HCT116 (cell line): ENCODE results near the gene PGD. TPM values are rescaled to one million over a fixed set of nuclear protein-coding genes. Genes with fewer than 3 reads are reported as not detected.

Experiments used
- ATAC-seq: fragments of 200-7000 bp; cut with Tn5 transposase; 2 replicates; pipeline ENCODE4 v1.9.1; 2020; ENCODE audit warnings: mild to moderate bottlenecking, moderate library complexity
- BruUV-seq: library from RNA; stranded (reverse); fragments of 400-500 nt; replicated peaks from 2 replicates; lab custom pipeline; 2021; lab: Mats Ljungman, UMichigan
- CTCF ChIA-PET: fragments of 300-600 bp; sonication (Branson Sonifier 250); formaldehyde crosslinking; loops from one replicate; lab custom pipeline; 2021; ENCODE audit warnings: antibody characterized with exemption; lab: Charles Lee
- POLR2A ChIA-PET: fragments of 300-600, 350-600 bp; sonication (Branson Sonifier 250); formaldehyde crosslinking; loops from one replicate; lab custom pipeline; 2021; ENCODE audit warnings: antibody characterized with exemption; lab: Charles Lee
- RAD21 ChIA-PET, 2 experiments: fragments of 300-600 bp; sonication (Branson Sonifier 250); formaldehyde crosslinking; loops; one replicate each; lab custom pipeline; 2023; ENCODE audit warnings: low total read pairs in 2 of 2; ENCODE audit not compliant: uncharacterized antibody in 2 of 2, unreplicated experiment in 2 of 2, low non-redundant PET in 1 of 2; lab: Charles Lee
- DNase-seq: peaks from one replicate; pipeline ENCODE4 v3.0.0-alpha.2; 2010; ENCODE audit warnings: low read depth, low spot score
- H2AFZ ChIP-seq: fragments of 200-600 bp; shearing (Covaris generic), sonication (generic); 2 replicates; pipeline ENCODE4 v1.6.1; 2017; ENCODE audit warnings: low read depth, mixed run types, mixed read lengths, antibody characterized with exemption, low read length; ENCODE audit not compliant: poor library complexity, severe bottlenecking
- H3K27ac ChIP-seq: 2 replicates; pipeline ENCODE4 v1.5.1; 2012; ENCODE audit warnings: low read depth, low read length
- H3K27me3 ChIP-seq: fragments of 200-600 bp; sonication (generic); 2 replicates; pipeline ENCODE4 v1.6.1; 2016; ENCODE audit warnings: mixed run types, low read length, mixed read lengths; ENCODE audit not compliant: insufficient read depth
- H3K36me3 ChIP-seq, 2 experiments: fragments of 200-500 bp in 1 of 2; fragments of 200-600 bp in 1 of 2; sonication (Bioruptor generic) in 1 of 2; sonication (generic) in 1 of 2; 2 replicates each; pipeline versions ENCODE4 v1.5.1 to v1.6.1; 2014 to 2016; ENCODE audit warnings: low read length in 2 of 2, inconsistent platforms in 1 of 2, mixed read lengths in 1 of 2, mixed run types in 1 of 2; ENCODE audit not compliant: insufficient read depth in 2 of 2, control insufficient read depth in 1 of 2
- H3K4me1 ChIP-seq, 2 experiments: fragments of 200-600 bp in 1 of 2; sonication (generic) in 1 of 2; 2 replicates each; pipeline versions ENCODE4 v1.5.1 to v1.6.1; 2012 to 2017; ENCODE audit warnings: low read length in 2 of 2, inconsistent platforms in 1 of 2, mild to moderate bottlenecking in 1 of 2, mixed read lengths in 1 of 2, mixed run types in 1 of 2, moderate library complexity in 1 of 2; ENCODE audit not compliant: insufficient read depth in 2 of 2, control insufficient read depth in 1 of 2
- H3K4me2 ChIP-seq: fragments of 200-600 bp; sonication (generic); 2 replicates; pipeline ENCODE4 v1.6.1; 2017; ENCODE audit warnings: mixed run types, low read length, mixed read lengths
- H3K4me3 ChIP-seq, 2 experiments: fragments of 200-600 bp in 1 of 2; sonication (generic) in 1 of 2; replicated peaks in 1 of 2; 2 replicates each; pipeline ENCODE4 v1.5.1; 2011 to 2016; ENCODE audit warnings: low read length in 2 of 2, control low read depth in 1 of 2, low read depth in 1 of 2, mild to moderate bottlenecking in 1 of 2, mixed read lengths in 1 of 2, mixed run types in 1 of 2
- H3K79me2 ChIP-seq: fragments of 200-600 bp; sonication (generic); 2 replicates; pipeline ENCODE4 v1.6.1; 2017; ENCODE audit warnings: mild to moderate bottlenecking, mixed run types, low read length, moderate library complexity, mixed read lengths; ENCODE audit not compliant: insufficient read depth
- H3K9ac ChIP-seq: fragments of 200-600 bp; sonication (generic); 2 replicates; pipeline ENCODE4 v1.6.1; 2016; ENCODE audit warnings: low read length, mixed read lengths
- H3K9me2 ChIP-seq: fragments of 200-600 bp; sonication (generic), shearing (Covaris generic); 2 replicates; pipeline ENCODE4 v1.6.1; 2017; ENCODE audit warnings: mixed run types, mild to moderate bottlenecking, moderate library complexity; ENCODE audit not compliant: insufficient read depth
- H3K9me3 ChIP-seq, 2 experiments: fragments of 200-500 bp in 1 of 2; fragments of 200-600 bp in 1 of 2; sonication (Bioruptor generic) in 1 of 2; sonication (generic) in 1 of 2; 2 replicates each; pipeline ENCODE4 v1.6.1; 2014 to 2017; ENCODE audit warnings: low read length in 2 of 2, mixed read lengths in 2 of 2, inconsistent platforms in 1 of 2, low read depth in 1 of 2, mild to moderate bottlenecking in 1 of 2, mixed run types in 1 of 2, moderate library complexity in 1 of 2; ENCODE audit not compliant: control insufficient read depth in 1 of 2, insufficient read depth in 1 of 2
- H4K20me1 ChIP-seq: fragments of 200-600 bp; sonication (generic), shearing (Covaris generic); 2 replicates; pipeline ENCODE4 v1.6.1; 2017; ENCODE audit warnings: mixed run types, mild to moderate bottlenecking, moderate library complexity; ENCODE audit not compliant: insufficient read depth
- ATF3 ChIP-seq: IDR thresholded peaks from 2 replicates; pipeline ENCODE4 v1.6.1; 2012
- CEBPB ChIP-seq: IDR thresholded peaks from 2 replicates; pipeline ENCODE4 v1.6.1; 2012; ENCODE audit warnings: low read depth
- EGR1 ChIP-seq: IDR thresholded peaks from 2 replicates; pipeline ENCODE4 v1.6.1; 2012; ENCODE audit warnings: low read depth
- FOSL1 ChIP-seq: IDR thresholded peaks from 2 replicates; pipeline ENCODE4 v1.6.1; 2012; ENCODE audit warnings: low read depth
- REST ChIP-seq: IDR thresholded peaks from 2 replicates; pipeline ENCODE4 v1.6.1; 2012; ENCODE audit warnings: low read depth
- SRF ChIP-seq: IDR thresholded peaks from 2 replicates; pipeline ENCODE4 v1.6.1; 2012; ENCODE audit warnings: low read depth
- TCF7L2 ChIP-seq: IDR thresholded peaks from 2 replicates; pipeline ENCODE4 v1.7.0; 2011; ENCODE audit warnings: borderline replicate concordance, inconsistent platforms; ENCODE audit not compliant: insufficient read depth, insufficient read length; ENCODE audit errors: extremely low read depth
- ZFX ChIP-seq: fragments of 450-650 bp; IDR thresholded peaks from 2 replicates; pipeline ENCODE4 v1.6.1; 2017
- intact Hi-C: fragments of 100-400 bp; cut with micrococcal nuclease; formaldehyde crosslinking; loops from 2 replicates; pipeline ENCODE4 v1.10.0; 2022
- total RNA-seq: library from RNA; stranded (reverse); gene quantifications from one replicate; pipeline ENCODE4 v1.2.1, GENCODE V29; 2021; ENCODE audit not compliant: unreplicated experiment

PGD gene
- total RNA-seq, 1 experiment from 2014 or later = 144 TPM

- Histone ChIP-seq H3K36me3 (no peaks in the 10 kb centered on the region), H2AFZ (no peak overlapping the region)
- intact Hi-C loops = no loop called here
- DNase-seq = no peak
- POLR2A ChIA-PET = no interaction called here
- TF ChIP-seq CEBPB (no peak), FOSL1 (no peak), ZFX (no peak), SRF (no peak), TCF7L2 (no peak), ATF3 (no peak), EGR1 (no peak), REST (no peak)
- TF ChIP-seq, all 23 proteins: peak for 0
- Histone ChIP-seq H3K27ac (no peak overlapping the region), H3K4me3 (no peak overlapping the region), H3K9ac (no peak overlapping the region), H3K27me3 (no peaks in the 10 kb centered on the region), H3K9me3 (no peaks in the 10 kb centered on the region), H3K4me2 (no peak overlapping the region), H3K79me2 (no peaks in the 10 kb centered on the region), H3K9me2 (no peaks in the 10 kb centered on the region), H4K20me1 (no peaks in the 10 kb centered on the region), H3K4me1 (no peaks in the 10 kb centered on the region)
- BruUV-seq = no TSS peak
- RAD21 ChIA-PET = no interaction called here
- no peak for ATAC-seq
- CTCF ChIA-PET = no interaction called here
Observed at GRCh38 chr1:10446790-10447422, 48.0 kb downstream of the PGD start.
